Measurements from ENCODE around the gene SPATA13. TPM values are rescaled to one million over a fixed set of nuclear protein-coding genes. Genes with fewer than 3 reads are reported as not detected.

The SPATA13 gene
- total and polyA plus RNA-seq, 2 donors from 2014 or later = 12.3 to 69.2 TPM

Small RNAs within 50 kb of the gene (microRNA-seq; reads per million reads assigned to microRNA genes)
- gene MIR2276 = 2.4 reads per million

Other genes with a start within 250 kb of the SPATA13 start
- gene C1QTNF9, start 148.9 kb downstream of the SPATA13 start, total RNA-seq = 0.25 TPM
- gene C1QTNF9, start 148.9 kb downstream of the SPATA13 start, polyA plus RNA-seq (ENCODE audit: insufficient read depth, low read depth, low replicate concordance) = not detected

Measured in kidney (tissue), 2 donors.